Measurements from ENCODE around the gene HIP1R. TPM values are rescaled to one million over a fixed set of nuclear protein-coding genes. Genes with fewer than 3 reads are reported as not detected.
A peak's percentile ranks its signal among the peaks of the same experiment; 100 is the strongest.

The HIP1R gene
- total RNA-seq, 2 experiments from 2014 or later, result 31.9 to 34.7 TPM

- peaks cover 15% of the 10 kb centered on the region for H3K27me3 Mint-ChIP-seq
- no peak for ATAC-seq
- H3K36me3 Mint-ChIP-seq, result peaks cover 1% of the 10 kb centered on the region
- no peaks in the 10 kb centered on the region for H3K9me3 Mint-ChIP-seq (ENCODE audit: low read depth)
- H3K27ac Mint-ChIP-seq, result no peak overlapping the region
- DNase-seq, result no peak
- CTCF ChIA-PET, result interaction anchor here (1.1 to 1.3 kb wide), 2 partner anchors 22 to 115 kb away, joined by 3 read pairs; no protein-coding TSS in a partner anchor
- peaks cover 23% of the 10 kb centered on the region for H3K4me1 Mint-ChIP-seq
- peak overlapping the region; percentile 83 for H3K4me3 Mint-ChIP-seq
Observed at GRCh38 chr12:122837306-122838265, 2.3 kb downstream of the HIP1R start.

- CTCF ChIA-PET, result interaction anchor here (0.6 to 1.1 kb wide), 2 partner anchors 26 to 114 kb away, joined by 3 read pairs; no protein-coding TSS in a partner anchor
- H3K36me3 Mint-ChIP-seq, result peaks cover 1% of the 10 kb centered on the region
- H3K27me3 Mint-ChIP-seq, result peaks cover 9% of the 10 kb centered on the region
- H3K4me1 Mint-ChIP-seq, result peaks cover 21% of the 10 kb centered on the region
- no peaks in the 10 kb centered on the region for H3K9me3 Mint-ChIP-seq (ENCODE audit: low read depth)
- no peak overlapping the region for H3K27ac Mint-ChIP-seq
- DNase-seq (no peak), ATAC-seq (no peak)
- no peak overlapping the region for H3K4me3 Mint-ChIP-seq
Observed at GRCh38 chr12:122838841-122839240, 3.6 kb downstream of the HIP1R start.

GRCh38 chr12:122839907-122840554 lies 4.8 kb downstream of the HIP1R start:
- ATAC-seq, result no peak
- CTCF ChIA-PET, result interaction anchor here (0.8 kb wide), 1 partner anchor 46 kb away, joined by 3 read pairs; no protein-coding TSS in a partner anchor
- H3K4me3 Mint-ChIP-seq, result no peak overlapping the region
- no peaks in the 10 kb centered on the region for H3K9me3 Mint-ChIP-seq (ENCODE audit: low read depth)
- H3K27ac Mint-ChIP-seq, result no peak overlapping the region
- no peaks in the 10 kb centered on the region for H3K36me3 Mint-ChIP-seq
- DNase-seq, result no peak
- H3K4me1 Mint-ChIP-seq, result peaks cover 13% of the 10 kb centered on the region
- no peaks in the 10 kb centered on the region for H3K27me3 Mint-ChIP-seq

GRCh38 chr12:122840580-122841513 lies 5.6 kb downstream of the HIP1R start:
- no peak overlapping the region for H3K27ac Mint-ChIP-seq
- H3K9me3 Mint-ChIP-seq (ENCODE audit: low read depth), result no peaks in the 10 kb centered on the region
- no peak for DNase-seq
- H3K4me1 Mint-ChIP-seq, result peaks cover 13% of the 10 kb centered on the region
- no peak overlapping the region for H3K4me3 Mint-ChIP-seq
- CTCF ChIA-PET, result interaction anchor here (0.8 kb wide), 1 partner anchor 46 kb away, joined by 3 read pairs; no protein-coding TSS in a partner anchor
- no peaks in the 10 kb centered on the region for H3K36me3 Mint-ChIP-seq
- no peak for ATAC-seq
- no peaks in the 10 kb centered on the region for H3K27me3 Mint-ChIP-seq

GRCh38 chr12:122841544-122842321 lies 6.5 kb downstream of the HIP1R start:
- Mint-ChIP-seq H3K4me1 (peaks cover 8% of the 10 kb centered on the region), H3K27me3 (no peaks in the 10 kb centered on the region), H3K36me3 (no peaks in the 10 kb centered on the region), H3K27ac (no peak overlapping the region), H3K4me3 (no peak overlapping the region), H3K9me3 (ENCODE audit: low read depth) (no peaks in the 10 kb centered on the region)
- ATAC-seq, result no peak
- CTCF ChIA-PET, result interaction anchor here (0.7 to 1.8 kb wide), 2 partner anchors 18 to 48 kb away, joined by 3 to 4 read pairs; no protein-coding TSS in a partner anchor
- DNase-seq, result no peak

GRCh38 chr12:122842505-122843405 lies 7.5 kb downstream of the HIP1R start:
- CTCF ChIA-PET, result interaction anchor here (1.8 kb wide), 1 partner anchor 49 kb away, joined by 4 read pairs; no protein-coding TSS in a partner anchor
- no peak overlapping the region for H3K27ac Mint-ChIP-seq
- no peak for ATAC-seq
- H3K4me3 Mint-ChIP-seq, result no peak overlapping the region
- no peaks in the 10 kb centered on the region for H3K36me3 Mint-ChIP-seq
- no peaks in the 10 kb centered on the region for H3K27me3 Mint-ChIP-seq
- no peak for DNase-seq
- H3K4me1 Mint-ChIP-seq, result no peaks in the 10 kb centered on the region
- no peaks in the 10 kb centered on the region for H3K9me3 Mint-ChIP-seq (ENCODE audit: low read depth)

- DNase-seq (no peak), ATAC-seq (no peak)
- CTCF ChIA-PET, result interaction anchor here (1.8 kb wide), 1 partner anchor 50 kb away, joined by 4 read pairs; no protein-coding TSS in a partner anchor
- Mint-ChIP-seq H3K36me3 (no peaks in the 10 kb centered on the region), H3K27ac (no peak overlapping the region), H3K9me3 (ENCODE audit: low read depth) (no peaks in the 10 kb centered on the region), H3K4me1 (no peaks in the 10 kb centered on the region), H3K27me3 (no peaks in the 10 kb centered on the region), H3K4me3 (no peak overlapping the region)
Observed at GRCh38 chr12:122843455-122843854, 8.2 kb downstream of the HIP1R start.

GRCh38 chr12:122844366-122844971 lies 9.2 kb downstream of the HIP1R start:
- DNase-seq, result no peak
- H3K27me3 Mint-ChIP-seq, result no peaks in the 10 kb centered on the region
- no peak overlapping the region for H3K4me3 Mint-ChIP-seq
- no peak overlapping the region for H3K27ac Mint-ChIP-seq
- no peaks in the 10 kb centered on the region for H3K36me3 Mint-ChIP-seq
- no peak for ATAC-seq
- H3K4me1 Mint-ChIP-seq, result no peaks in the 10 kb centered on the region
- no peaks in the 10 kb centered on the region for H3K9me3 Mint-ChIP-seq (ENCODE audit: low read depth)
- CTCF ChIA-PET, result interaction anchor here (0.9 kb wide), 1 partner anchor 50 kb away, joined by 3 read pairs; no protein-coding TSS in a partner anchor

- DNase-seq (no peak), ATAC-seq (no peak)
- CTCF ChIA-PET, result interaction anchor here (0.9 to 1.7 kb wide), 4 partner anchors 51 to 393 kb away, joined by 3 read pairs; no protein-coding TSS in a partner anchor
- no peaks in the 10 kb centered on the region for H3K4me1 Mint-ChIP-seq
- H3K27me3 Mint-ChIP-seq, result no peaks in the 10 kb centered on the region
- H3K4me3 Mint-ChIP-seq, result no peak overlapping the region
- H3K27ac Mint-ChIP-seq, result no peak overlapping the region
- H3K9me3 Mint-ChIP-seq (ENCODE audit: low read depth), result no peaks in the 10 kb centered on the region
- no peaks in the 10 kb centered on the region for H3K36me3 Mint-ChIP-seq
Observed at GRCh38 chr12:122845041-122845864, 10.0 kb downstream of the HIP1R start.

- CTCF ChIA-PET, result interaction anchor here (0.7 to 1.7 kb wide), 4 partner anchors 43 to 392 kb away, joined by 3 to 4 read pairs (median 3); no protein-coding TSS in a partner anchor
- no peaks in the 10 kb centered on the region for H3K36me3 Mint-ChIP-seq
- no peak overlapping the region for H3K4me3 Mint-ChIP-seq
- no peaks in the 10 kb centered on the region for H3K9me3 Mint-ChIP-seq (ENCODE audit: low read depth)
- DNase-seq (no peak), ATAC-seq (no peak)
- no peak overlapping the region for H3K27ac Mint-ChIP-seq
- no peaks in the 10 kb centered on the region for H3K27me3 Mint-ChIP-seq
- no peaks in the 10 kb centered on the region for H3K4me1 Mint-ChIP-seq
Observed at GRCh38 chr12:122845865-122846621, 10.8 kb downstream of the HIP1R start.

All from activated CD8-positive, alpha-beta memory T cell treated with anti-CD3 and anti-CD28 coated beads, Interleukin-2, amount 10 ng/mL, durations not matched to agents 7 days and 5 days (primary cell).